ENCODE data around the gene CDRT4.
"Not testable (repeated sequence)": the region's sequence is repeated elsewhere in the genome, so short reads cannot be mapped to it uniquely, and the experiment has no call there.

Gene CDRT4
- total RNA-seq: 0.12 to 1.3 (median 0.34) reads per million in 4 donors

- no peak for DNase-seq
These were observed at the start of gene CDRT4 for GRCh38 chr17:15467592-15467991. TSS of gene CDRT4 (minus strand) at chr17:15467621. CDS start at chr17:15440238, 27,383 bp downstream.

GRCh38 chr17:15516150-15516549 lies 48.7 kb upstream of the CDRT4 start:
- DNase-seq: no peak

- DNase-seq: no peak
These were observed 47.0 kb upstream of the CDRT4 start for GRCh38 chr17:15514469-15514868.

- no peak for DNase-seq
These were observed 46.5 kb upstream of the CDRT4 start for GRCh38 chr17:15513856-15514459.

GRCh38 chr17:15513058-15513791 lies 45.8 kb upstream of the CDRT4 start:
- no peak for DNase-seq

GRCh38 chr17:15512071-15512709 lies 44.8 kb upstream of the CDRT4 start:
- DNase-seq: no peak

GRCh38 chr17:15511142-15511541 lies 43.7 kb upstream of the CDRT4 start:
- DNase-seq: no peak

GRCh38 chr17:15510361-15510760 lies 42.9 kb upstream of the CDRT4 start:
- DNase-seq: no peak

- no peak for DNase-seq
These were observed 41.7 kb upstream of the CDRT4 start for GRCh38 chr17:15509095-15509494.

GRCh38 chr17:15508466-15508865 lies 41.0 kb upstream of the CDRT4 start:
- no peak for DNase-seq

GRCh38 chr17:15507896-15508295 lies 40.5 kb upstream of the CDRT4 start:
- DNase-seq: no peak

- DNase-seq: no peak
These were observed 39.6 kb upstream of the CDRT4 start for GRCh38 chr17:15507001-15507400.

GRCh38 chr17:15505708-15506107 lies 38.3 kb upstream of the CDRT4 start:
- DNase-seq: not testable (repeated sequence)

- DNase-seq: no peak
These were observed 36.3 kb upstream of the CDRT4 start for GRCh38 chr17:15503731-15504130.

- peak in 4 of 5 donors; percentile 24 to 50 (median 38) for DNase-seq
These were observed 35.1 kb upstream of the CDRT4 start for GRCh38 chr17:15502369-15503112.

GRCh38 chr17:15501793-15502192 lies 34.4 kb upstream of the CDRT4 start:
- no peak for DNase-seq

- DNase-seq: no peak
These were observed 33.9 kb upstream of the CDRT4 start for GRCh38 chr17:15501282-15501681.

- no peak for DNase-seq
These were observed 30.7 kb upstream of the CDRT4 start for GRCh38 chr17:15498107-15498506.

GRCh38 chr17:15496735-15497670 lies 29.6 kb upstream of the CDRT4 start:
- no peak for DNase-seq

GRCh38 chr17:15494821-15495220 lies 27.4 kb upstream of the CDRT4 start:
- DNase-seq: no peak

- no peak for DNase-seq
These were observed 26.2 kb upstream of the CDRT4 start for GRCh38 chr17:15493693-15494035.
